Fibroblast of skin of back (primary cell): ENCODE data around the gene LATS1.

Experiments used
- DNase-seq: peaks from one replicate; pipeline ENCODE4 v3.0.0-alpha.2; 2013

Gene LATS1

GRCh38 chr6:149657441-149657840 lies 60.5 kb downstream of the LATS1 start:
- no peak for DNase-seq

GRCh38 chr6:149651056-149651455 lies 66.8 kb downstream of the LATS1 start:
- no peak for DNase-seq

- DNase-seq = peak; percentile 78
Measured at GRCh38 chr6:149648148-149649145, 69.5 kb downstream of the LATS1 start, which contains the start of gene KATNA1. Gene KATNA1, minus strand, starts transcription at chr6:149648714. Its CDS starts 10,167 bp downstream, at chr6:149638547.

GRCh38 chr6:149646599-149646998 lies 71.3 kb downstream of the LATS1 start:
- DNase-seq = no peak

GRCh38 chr6:149642829-149643580 lies 74.9 kb downstream of the LATS1 start:
- DNase-seq = peak; percentile 24

- peak; percentile 64 for DNase-seq
Measured at GRCh38 chr6:149636124-149636523, 81.8 kb downstream of the LATS1 start.

- DNase-seq = no peak
Measured at GRCh38 chr6:149634315-149634714, 83.6 kb downstream of the LATS1 start.

- no peak for DNase-seq
Measured at GRCh38 chr6:149628875-149629510, 88.9 kb downstream of the LATS1 start.

GRCh38 chr6:149627672-149628071 lies 90.2 kb downstream of the LATS1 start:
- DNase-seq = no peak

- DNase-seq = no peak
Measured at GRCh38 chr6:149615805-149616204, 102.1 kb downstream of the LATS1 start.

- DNase-seq = peak; percentile 11
Measured at GRCh38 chr6:149614337-149614736, 103.6 kb downstream of the LATS1 start.

GRCh38 chr6:149608381-149608982 lies 109.4 kb downstream of the LATS1 start:
- DNase-seq = no peak
